Esophagus squamous epithelium (tissue), 5 donors: ENCODE measurements around the gene SMYD2. TPM values are rescaled to one million over a fixed set of nuclear protein-coding genes. Genes with fewer than 3 reads are reported as not detected.

Source experiments
- DNase-seq: peaks from one replicate; lab custom pipeline; 2025; lab: John Stamatoyannopoulos, UW
- H3K27ac ChIP-seq, 4 donors: fragments of 200-600 bp; sonication (generic); one replicate each; pipeline ENCODE4 v1.5.1; 2016 to 2019; ENCODE audit warnings: mild to moderate bottlenecking in 1 of 4
- H3K27me3 ChIP-seq, 4 donors: fragments of 200-600 bp; sonication (generic); 1 replicate in 3 of 4; 2 replicates in 1 of 4; pipeline versions ENCODE4 v1.5.1 to v1.6.0; 2017 to 2021; ENCODE audit warnings: antibody characterized with exemption in 1 of 4
- H3K36me3 ChIP-seq, 3 donors: fragments of 200-600 bp; sonication (generic); one replicate each; pipeline ENCODE4 v1.5.1; 2016 to 2019
- H3K4me1 ChIP-seq, 3 donors: fragments of 200-600 bp; sonication (generic); one replicate each; pipeline ENCODE4 v1.5.1; 2017 to 2019
- H3K4me3 ChIP-seq, 4 donors: fragments of 200-600 bp; sonication (generic); 1 replicate in 3 of 4; 2 replicates in 1 of 4; pipeline ENCODE4 v1.5.1; 2016 to 2019; ENCODE audit warnings: mild to moderate bottlenecking in 2 of 4, moderate library complexity in 1 of 4
- H3K9me3 ChIP-seq, 3 donors: fragments of 200-600 bp; sonication (generic); one replicate each; pipeline ENCODE4 v1.5.1; 2016 to 2019
- CTCF ChIP-seq, 6 experiments: fragments of 450-650 bp in 4 of 6; fragments of 200-600 bp in 2 of 6; sonication (generic) in 2 of 6; IDR thresholded peaks; one replicate each; pipeline ENCODE4 v1.5.1; 2016 to 2019; ENCODE audit warnings: antibody characterized with exemption in 6 of 6, mild to moderate bottlenecking in 4 of 6, moderate library complexity in 4 of 6
- POLR2A ChIP-seq, 4 donors: fragments of 450-650 bp; IDR thresholded peaks; one replicate each; pipeline ENCODE4 v1.6.1; 2017; ENCODE audit warnings: antibody characterized with exemption in 4 of 4, mild to moderate bottlenecking in 4 of 4, moderate library complexity in 3 of 4
- WGBS, 2 donors: methylation state at CpG; one replicate each; pipeline ENCODE4 v1.1.5; 2018; 5-methylcytosine and 5-hydroxymethylcytosine counted together
- intact Hi-C: fragments of 100-400 bp; cut with DNase I; formaldehyde crosslinking; loops from one replicate; pipeline ENCODE4 v1.15.0; 2022
- total RNA-seq, 4 donors: library from RNA; depleted of rRNA; stranded (reverse); fragments of >200 nt; gene quantifications; one replicate each; pipeline ENCODE4 v1.1.0, GENCODE V29; 2016
- donor health status: DM: yes; HTN: yes; CAD: no.

Gene SMYD2
- total RNA-seq, 4 donors from 2014 or later = 19.0 to 35.5 (median 30.4) TPM

DNA sequence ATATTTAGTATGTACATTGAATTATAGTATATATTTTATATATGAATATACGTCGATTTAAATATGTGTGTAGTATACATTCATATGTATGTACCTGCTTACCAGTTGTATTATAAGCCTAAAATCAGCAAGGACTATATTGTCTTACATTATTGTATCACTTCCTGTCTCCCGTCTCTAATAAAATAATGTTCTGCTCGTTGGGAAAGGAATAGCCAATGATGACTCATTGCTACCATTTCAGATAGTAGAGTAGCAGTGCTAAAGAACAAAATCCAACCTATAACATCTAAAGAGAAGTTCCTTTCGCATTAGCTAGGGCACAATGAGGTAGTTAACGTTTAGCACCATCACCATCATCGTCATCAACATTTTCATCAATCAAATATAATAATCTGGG lies 39.9 kb upstream of the SMYD2 start:
- Histone ChIP-seq H3K27me3 (peaks cover 0 to 6% (median 0%) of the 10 kb centered on the region in 4 donors), H3K36me3 (no peaks in the 10 kb centered on the region), H3K27ac (no peak overlapping the region), H3K4me1 (no peaks in the 10 kb centered on the region), H3K4me3 (no peak overlapping the region), H3K9me3 (no peaks in the 10 kb centered on the region)
- intact Hi-C loops = no loop called here
- TF ChIP-seq POLR2A (IDR thresholded peaks at IDR 0.05) (no peak), CTCF (IDR thresholded peaks at IDR 0.05) (no peak)
- no peak for DNase-seq
- WGBS, 2 donors = 74 to 77% methylated on average over 7 of the region's 7 CpGs

- H3K36me3 ChIP-seq = no peaks in the 10 kb centered on the region
- H3K4me3 ChIP-seq = no peak overlapping the region
- H3K27ac ChIP-seq = no peak overlapping the region
- no peak for DNase-seq
- no peak for TF ChIP-seq POLR2A (IDR thresholded peaks at IDR 0.05)
- TF ChIP-seq CTCF (IDR thresholded peaks at IDR 0.05) = no peak
- intact Hi-C loops = no loop called here
- no peaks in the 10 kb centered on the region for H3K9me3 ChIP-seq
- H3K27me3 ChIP-seq = peaks cover 0 to 6% (median 0%) of the 10 kb centered on the region in 4 donors
- 90 to 92% methylated on average over 17 to 20 of the region's 20 CpGs for WGBS, 2 donors
- no peaks in the 10 kb centered on the region for H3K4me1 ChIP-seq
Measured at GRCh38 chr1:214244252-214244651, 36.7 kb upstream of the SMYD2 start.

GRCh38 chr1:214244841-214245240 lies 36.1 kb upstream of the SMYD2 start:
- H3K9me3 ChIP-seq = no peaks in the 10 kb centered on the region
- H3K27me3 ChIP-seq = peaks cover 0 to 6% (median 0%) of the 10 kb centered on the region in 4 donors
- H3K4me3 ChIP-seq = no peak overlapping the region
- 72 to 73% methylated on average over 2 of the region's 2 CpGs for WGBS, 2 donors
- H3K4me1 ChIP-seq = no peaks in the 10 kb centered on the region
- no peaks in the 10 kb centered on the region for H3K36me3 ChIP-seq
- no peak for DNase-seq
- intact Hi-C loops = no loop called here
- H3K27ac ChIP-seq = no peak overlapping the region
- TF ChIP-seq POLR2A (IDR thresholded peaks at IDR 0.05) (no peak), CTCF (IDR thresholded peaks at IDR 0.05) (no peak)

DNA sequence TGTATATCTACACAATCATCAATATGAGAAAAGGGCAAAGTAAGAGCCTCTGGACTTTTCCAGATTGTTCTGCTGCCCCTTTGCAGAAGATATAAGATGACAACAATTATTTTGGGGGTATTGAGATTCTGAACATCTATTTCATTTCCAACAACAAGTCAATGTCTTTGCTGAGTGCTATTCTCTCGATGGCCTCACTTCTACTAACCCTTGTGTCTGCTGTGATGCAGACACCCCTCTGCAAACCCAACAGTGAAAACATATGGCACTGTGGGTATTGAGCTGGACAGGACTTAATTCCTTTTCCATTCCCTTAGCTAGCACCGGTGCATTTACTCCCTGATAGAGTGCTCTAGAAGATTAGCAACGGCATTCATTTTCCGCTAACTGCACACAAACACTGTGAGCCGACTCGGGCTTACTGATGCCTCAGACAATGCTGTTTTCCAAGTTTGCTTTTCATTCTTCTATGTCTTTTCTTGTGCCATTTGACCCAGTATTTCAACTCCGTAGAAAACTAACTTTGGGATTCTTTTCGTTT lies 33.4 kb upstream of the SMYD2 start:
- no peaks in the 10 kb centered on the region for H3K27me3 ChIP-seq
- 80 to 82% methylated on average over 8 of the region's 8 CpGs for WGBS, 2 donors

More for the DNA sequence above, 33.4 kb upstream of the SMYD2 start:
- DNase-seq = no peak
- H3K4me1 ChIP-seq = no peaks in the 10 kb centered on the region
- no peaks in the 10 kb centered on the region for H3K36me3 ChIP-seq
- no peak overlapping the region for H3K4me3 ChIP-seq
- intact Hi-C loops = no loop called here
- no peak overlapping the region for H3K27ac ChIP-seq
- no peak for TF ChIP-seq POLR2A (IDR thresholded peaks at IDR 0.05)
- TF ChIP-seq CTCF (IDR thresholded peaks at IDR 0.05) = no peak
- no peaks in the 10 kb centered on the region for H3K9me3 ChIP-seq
